Endodermal cell (in vitro differentiated cells): ENCODE data around the gene EBP. TPM values are rescaled to one million over a fixed set of nuclear protein-coding genes. Genes with fewer than 3 reads are reported as not detected.

Source experiments
- DNase-seq: peaks from one replicate; pipeline ENCODE4 v3.0.0-alpha.2; 2017
- H3K27ac ChIP-seq: 2 replicates; pipeline ENCODE4 v1.5.1; 2013; ENCODE audit warnings: mild to moderate bottlenecking, low read depth, low read length, moderate library complexity
- H3K27me3 ChIP-seq: 2 replicates; pipeline ENCODE4 v1.6.1; 2013; ENCODE audit warnings: mild to moderate bottlenecking, low read length, moderate library complexity; ENCODE audit not compliant: insufficient read depth, control insufficient read depth, poor library complexity, severe bottlenecking
- H3K36me3 ChIP-seq: 2 replicates; pipeline ENCODE4 v1.7.0; 2013; ENCODE audit warnings: mild to moderate bottlenecking, low read length, moderate library complexity; ENCODE audit not compliant: control insufficient read depth, insufficient read depth
- H3K4me1 ChIP-seq: one replicate; pipeline ENCODE4 v1.7.0; 2013; ENCODE audit warnings: low read length; ENCODE audit not compliant: control insufficient read depth, insufficient read depth
- H3K4me3 ChIP-seq: 2 replicates; pipeline ENCODE4 v1.5.1; 2013; ENCODE audit warnings: mild to moderate bottlenecking, low read length, moderate library complexity
- H3K9ac ChIP-seq: 2 replicates; pipeline ENCODE4 v1.6.1; 2013; ENCODE audit warnings: mild to moderate bottlenecking, low read length, moderate library complexity; ENCODE audit not compliant: poor library complexity, severe bottlenecking; ENCODE audit errors: extremely low read depth
- H3K9me3 ChIP-seq: 2 replicates; pipeline ENCODE4 v1.6.1; 2013; ENCODE audit warnings: mild to moderate bottlenecking, low read length, moderate library complexity; ENCODE audit not compliant: control insufficient read depth
- H3K27ac Mint-ChIP-seq: 2 replicates; pipeline ENCODE4 v1.8.0; 2020; ENCODE audit warnings: mixed read lengths
- H3K27me3 Mint-ChIP-seq: 2 replicates; pipeline ENCODE4 v1.8.0; 2021; ENCODE audit warnings: mild to moderate bottlenecking, mixed read lengths; ENCODE audit not compliant: insufficient read depth
- H3K36me3 Mint-ChIP-seq: 2 replicates; pipeline ENCODE4 v1.8.0; 2020; ENCODE audit warnings: low read depth, mixed read lengths
- H3K4me1 Mint-ChIP-seq: 2 replicates; pipeline ENCODE4 v1.8.0; 2020; ENCODE audit warnings: mixed read lengths
- H3K4me3 Mint-ChIP-seq: 2 replicates; pipeline ENCODE4 v1.8.0; 2020; ENCODE audit warnings: mild to moderate bottlenecking, moderate library complexity, mixed read lengths
- H3K9me3 Mint-ChIP-seq: 2 replicates; pipeline ENCODE4 v1.8.0; 2020; ENCODE audit warnings: mild to moderate bottlenecking, mixed read lengths
- WGBS, 2 experiments: methylation state at CpG; one replicate each; pipeline versions ENCODE4 v1.1.5 to v1.1.7; 2013; ENCODE audit warnings: missing lambda C conversion rate in 2 of 2, mixed read lengths in 1 of 2; ENCODE audit not compliant: insufficient coverage in 1 of 2, insufficient read length in 1 of 2; 5-methylcytosine and 5-hydroxymethylcytosine counted together
- total RNA-seq, 2 donors: library from RNA; stranded (reverse); fragmentation: NEBNext Ultra II Directional in 1 of 2; extraction: Animal tissue kit (Norgen Biotek cat#: 25700) in 1 of 2; gene quantifications; 2 replicates in 1 of 2; 3 replicates in 1 of 2; pipeline ENCODE4 v1.2.1, GENCODE V29; 2021
- TF ChIP-seq, protein P1 (sequence below): fragments of 200-600 bp; sonication (generic); conservative IDR thresholded peaks from 2 replicates; pipeline ENCODE4 v1.5.0; 2021; ENCODE audit warnings: antibody characterized with exemption, mild to moderate bottlenecking

Gene EBP
- total RNA-seq, 2 donors from 2014 or later, result 105 to 119 TPM

- Histone ChIP-seq H3K27me3 (no peaks in the 10 kb centered on the region), H3K9me3 (no peaks in the 10 kb centered on the region), H3K9ac (no peak overlapping the region), H3K27ac (no peak overlapping the region), H3K36me3 (peaks cover 4% of the 10 kb centered on the region), H3K4me3 (no peak overlapping the region), H3K4me1 (no peaks in the 10 kb centered on the region)
- TF ChIP-seq, protein P1, sequence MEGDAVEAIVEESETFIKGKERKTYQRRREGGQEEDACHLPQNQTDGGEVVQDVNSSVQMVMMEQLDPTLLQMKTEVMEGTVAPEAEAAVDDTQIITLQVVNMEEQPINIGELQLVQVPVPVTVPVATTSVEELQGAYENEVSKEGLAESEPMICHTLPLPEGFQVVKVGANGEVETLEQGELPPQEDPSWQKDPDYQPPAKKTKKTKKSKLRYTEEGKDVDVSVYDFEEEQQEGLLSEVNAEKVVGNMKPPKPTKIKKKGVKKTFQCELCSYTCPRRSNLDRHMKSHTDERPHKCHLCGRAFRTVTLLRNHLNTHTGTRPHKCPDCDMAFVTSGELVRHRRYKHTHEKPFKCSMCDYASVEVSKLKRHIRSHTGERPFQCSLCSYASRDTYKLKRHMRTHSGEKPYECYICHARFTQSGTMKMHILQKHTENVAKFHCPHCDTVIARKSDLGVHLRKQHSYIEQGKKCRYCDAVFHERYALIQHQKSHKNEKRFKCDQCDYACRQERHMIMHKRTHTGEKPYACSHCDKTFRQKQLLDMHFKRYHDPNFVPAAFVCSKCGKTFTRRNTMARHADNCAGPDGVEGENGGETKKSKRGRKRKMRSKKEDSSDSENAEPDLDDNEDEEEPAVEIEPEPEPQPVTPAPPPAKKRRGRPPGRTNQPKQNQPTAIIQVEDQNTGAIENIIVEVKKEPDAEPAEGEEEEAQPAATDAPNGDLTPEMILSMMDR, result no peak
- Mint-ChIP-seq H3K27ac (no peak overlapping the region), H3K36me3 (peaks cover 11% of the 10 kb centered on the region), H3K9me3 (peaks cover 72% of the 10 kb centered on the region), H3K4me3 (no peak overlapping the region), H3K4me1 (no peaks in the 10 kb centered on the region), H3K27me3 (no peaks in the 10 kb centered on the region)
- no peak for DNase-seq
- WGBS, 2 experiments, result 92% methylated on average over 2 of the region's 2 CpGs; no CpG with 5 or more reads in 1 of the 2 experiments
Measured at GRCh38 chrX:48489892-48490291, 31.7 kb upstream of the EBP start.

- no peak for DNase-seq
- H3K9ac ChIP-seq, result no peak overlapping the region
- no peaks in the 10 kb centered on the region for H3K27me3 Mint-ChIP-seq
- H3K27me3 ChIP-seq, result no peaks in the 10 kb centered on the region
- peaks cover 4% of the 10 kb centered on the region for H3K36me3 ChIP-seq
- TF ChIP-seq, protein P1, result no peak
- H3K4me1 ChIP-seq, result no peaks in the 10 kb centered on the region
- H3K27ac ChIP-seq, result no peak overlapping the region
- H3K4me3 Mint-ChIP-seq, result no peak overlapping the region
- peaks cover 74% of the 10 kb centered on the region for H3K9me3 Mint-ChIP-seq
- H3K36me3 Mint-ChIP-seq, result peaks cover 9% of the 10 kb centered on the region
- no peaks in the 10 kb centered on the region for H3K9me3 ChIP-seq
- no peak overlapping the region for H3K4me3 ChIP-seq
- H3K4me1 Mint-ChIP-seq, result no peaks in the 10 kb centered on the region
- 90 to 92% methylated on average over 4 to 8 of the region's 8 CpGs for WGBS, 2 experiments
- H3K27ac Mint-ChIP-seq, result no peak overlapping the region
Measured at GRCh38 chrX:48490661-48491060, 30.9 kb upstream of the EBP start.

- Histone ChIP-seq H3K27ac (no peak overlapping the region), H3K4me3 (no peak overlapping the region), H3K27me3 (no peaks in the 10 kb centered on the region), H3K9ac (no peak overlapping the region), H3K36me3 (peaks cover 4% of the 10 kb centered on the region), H3K9me3 (no peaks in the 10 kb centered on the region), H3K4me1 (no peaks in the 10 kb centered on the region)
- 95% methylated on average over 7 of the region's 9 CpGs; no CpG with 5 or more reads in 1 of the 2 experiments for WGBS, 2 experiments
- Mint-ChIP-seq H3K36me3 (peaks cover 5% of the 10 kb centered on the region), H3K9me3 (peaks cover 74% of the 10 kb centered on the region), H3K4me1 (no peaks in the 10 kb centered on the region), H3K27me3 (no peaks in the 10 kb centered on the region), H3K27ac (no peak overlapping the region), H3K4me3 (no peak overlapping the region)
- TF ChIP-seq, protein P1, result no peak
- DNase-seq, result no peak
Measured at GRCh38 chrX:48491809-48492208, 29.8 kb upstream of the EBP start.
